Stomach (tissue), 9 donors: ENCODE measurements around the gene CABLES1. TPM values are rescaled to one million over a fixed set of nuclear protein-coding genes. Genes with fewer than 3 reads are reported as not detected.

Source experiments
- DNase-seq, 2 donors: peaks; one replicate each; pipeline versions ENCODE4 v3.0.0 to v3.0.0-alpha.2; 2013 to 2019
- H3K27ac ChIP-seq, 5 donors: fragments of 200-600 bp in 4 of 5; sonication (generic) in 4 of 5; one replicate each; pipeline ENCODE4 v1.5.1; 2013 to 2019; ENCODE audit warnings: mild to moderate bottlenecking in 1 of 5, moderate library complexity in 1 of 5
- H3K27me3 ChIP-seq, 3 donors: fragments of 200-600 bp; sonication (generic); one replicate each; pipeline ENCODE4 v1.5.1; 2017 to 2019; ENCODE audit warnings: mixed run types in 1 of 3
- H3K36me3 ChIP-seq, 4 donors: fragments of 200-600 bp; sonication (generic); 1 replicate in 3 of 4; 2 replicates in 1 of 4; pipeline ENCODE4 v1.5.1; 2016 to 2019
- H3K4me1 ChIP-seq, 4 donors: fragments of 200-600 bp; sonication (generic); one replicate each; pipeline ENCODE4 v1.5.1; 2016 to 2019
- H3K4me3 ChIP-seq, 4 donors: fragments of 200-600 bp; sonication (generic) in 3 of 4; one replicate each; pipeline ENCODE4 v1.5.1; 2016 to 2019; ENCODE audit warnings: mild to moderate bottlenecking in 1 of 4
- H3K9me3 ChIP-seq, 4 donors: fragments of 200-600 bp; sonication (generic); one replicate each; pipeline ENCODE4 v1.5.1; 2016 to 2019
- CTCF ChIP-seq, 7 experiments: fragments of 450-650 bp in 4 of 7; fragments of 200-600 bp in 3 of 7; sonication (generic) in 3 of 7; IDR thresholded peaks; one replicate each; pipeline ENCODE4 v1.5.1; 2016 to 2019; ENCODE audit warnings: antibody characterized with exemption in 7 of 7, control low read depth in 2 of 7, mild to moderate bottlenecking in 1 of 7
- EP300 ChIP-seq: sonication (generic); formaldehyde crosslinking; IDR thresholded peaks from one replicate; pipeline ENCODE4 v1.6.1; 2017; ENCODE audit warnings: antibody characterized with exemption
- POLR2A ChIP-seq, 4 donors: fragments of 450-650 bp; IDR thresholded peaks; one replicate each; pipeline ENCODE4 v1.6.1; 2016; ENCODE audit warnings: antibody characterized with exemption in 4 of 4, control low read depth in 2 of 4, mild to moderate bottlenecking in 1 of 4, moderate library complexity in 1 of 4
- POLR2AphosphoS5 ChIP-seq, 3 donors: sonication (generic); formaldehyde crosslinking; IDR thresholded peaks; one replicate each; pipeline ENCODE4 v1.6.1; 2016; ENCODE audit warnings: antibody characterized with exemption in 3 of 3
- WGBS, 5 donors: extraction: QIAGEN DNeasy Blood & Tissue Kit in 3 of 5; methylation state at CpG; one replicate each; pipeline versions ENCODE4 v1.1.5 to v1.1.7; 2013 to 2018; 5-methylcytosine and 5-hydroxymethylcytosine counted together
- intact Hi-C: fragments of 100-400 bp; cut with DNase I; formaldehyde crosslinking; loops from one replicate; pipeline ENCODE4 v1.15.1; 2023; ENCODE audit warnings: low total_unique reads
- polyA plus RNA-seq, 3 donors: library from polyadenylated mRNA; stranded (reverse); fragments of 200-250 nt; gene quantifications; one replicate each; pipeline ENCODE4 v1.2.3, GENCODE V29; 2013
- total RNA-seq, 5 donors: library from RNA; depleted of rRNA; stranded (reverse); fragments of >200 nt; gene quantifications; one replicate each; pipeline versions ENCODE4 v1.1.0 to v1.2.3, GENCODE V29; 2014 to 2016
- donor health status: healthy with polysubstance abuse.
- donor health status: Bipolar disorder and iron deficiency.
- donor health status: healthy.

The CABLES1 gene
- total and polyA plus RNA-seq, 8 donors: 5.6 to 36.8 (median 18.2) TPM

DNA sequence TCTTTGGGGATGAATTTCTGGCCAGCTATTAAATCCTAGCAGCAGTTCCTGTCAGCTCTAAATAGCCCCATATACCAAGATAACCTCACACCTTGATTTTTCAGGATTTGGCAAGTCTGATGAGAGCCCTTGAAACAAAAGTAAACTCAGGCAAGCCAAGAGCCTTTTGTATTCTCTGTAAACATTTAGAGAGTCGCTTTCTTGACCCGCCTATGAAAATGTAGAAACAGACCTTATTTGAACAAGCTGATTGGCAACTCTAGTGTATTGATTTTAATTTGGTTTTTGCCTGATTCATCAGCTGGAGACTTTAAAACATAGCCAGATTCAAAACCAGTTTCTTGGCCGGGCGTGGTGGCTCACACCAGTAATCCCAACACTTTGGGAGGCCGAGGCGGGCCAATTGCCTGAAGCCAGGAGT lies 43.4 kb downstream of the CABLES1 start:
- H3K36me3 ChIP-seq: peaks cover 0 to 8% (median 0%) of the 10 kb centered on the region in 4 donors
- WGBS, 5 donors: 25 to 55% (median 37%) methylated on average over 6 of the region's 6 CpGs
- H3K4me1 ChIP-seq: peaks cover 15 to 44% (median 24%) of the 10 kb centered on the region in 4 donors
- no peaks in the 10 kb centered on the region for H3K9me3 ChIP-seq
- H3K27ac ChIP-seq: peak overlapping the region in 3 of 5 donors; percentile 23 to 65 (median 38)
- peak in 1 of 2 donors; percentile 67 for DNase-seq
- no peaks in the 10 kb centered on the region for H3K27me3 ChIP-seq
- intact Hi-C loops: no loop called here
- no peak for TF ChIP-seq POLR2A (IDR thresholded peaks at IDR 0.05)
- no peak for TF ChIP-seq POLR2AphosphoS5 (IDR thresholded peaks at IDR 0.05)
- TF ChIP-seq CTCF (IDR thresholded peaks at IDR 0.05): no peak
- no peak overlapping the region for H3K4me3 ChIP-seq

GRCh38 chr18:23179416-23179815 lies 44.1 kb downstream of the CABLES1 start:
- peak overlapping the region in 1 of 5 donors; percentile 58 for H3K27ac ChIP-seq
- H3K9me3 ChIP-seq: no peaks in the 10 kb centered on the region
- peaks cover 15 to 46% (median 24%) of the 10 kb centered on the region in 4 donors for H3K4me1 ChIP-seq
- peaks cover 0 to 8% (median 0%) of the 10 kb centered on the region in 4 donors for H3K36me3 ChIP-seq
- no peak for DNase-seq
- H3K27me3 ChIP-seq: no peaks in the 10 kb centered on the region
- intact Hi-C loops: no loop called here
- WGBS, 5 donors: 76 to 82% (median 77%) methylated on average over 6 of the region's 6 CpGs
- H3K4me3 ChIP-seq: no peak overlapping the region
- TF ChIP-seq EP300 (no peak), CTCF (IDR thresholded peaks at IDR 0.05) (no peak), POLR2A (IDR thresholded peaks at IDR 0.05) (no peak), POLR2AphosphoS5 (IDR thresholded peaks at IDR 0.05) (no peak)

GRCh38 chr18:23181547-23181946 lies 46.3 kb downstream of the CABLES1 start:
- peaks cover 15 to 46% (median 24%) of the 10 kb centered on the region in 4 donors for H3K4me1 ChIP-seq
- H3K27ac ChIP-seq: no peak overlapping the region
- intact Hi-C loops: no loop called here
- H3K36me3 ChIP-seq: peaks cover 0 to 8% (median 0%) of the 10 kb centered on the region in 4 donors
- DNase-seq: no peak
- no peaks in the 10 kb centered on the region for H3K27me3 ChIP-seq
- H3K9me3 ChIP-seq: no peaks in the 10 kb centered on the region
- TF ChIP-seq POLR2AphosphoS5 (IDR thresholded peaks at IDR 0.05) (no peak), POLR2A (IDR thresholded peaks at IDR 0.05) (no peak), EP300 (no peak), CTCF (IDR thresholded peaks at IDR 0.05) (no peak)
- no peak overlapping the region for H3K4me3 ChIP-seq

DNA sequence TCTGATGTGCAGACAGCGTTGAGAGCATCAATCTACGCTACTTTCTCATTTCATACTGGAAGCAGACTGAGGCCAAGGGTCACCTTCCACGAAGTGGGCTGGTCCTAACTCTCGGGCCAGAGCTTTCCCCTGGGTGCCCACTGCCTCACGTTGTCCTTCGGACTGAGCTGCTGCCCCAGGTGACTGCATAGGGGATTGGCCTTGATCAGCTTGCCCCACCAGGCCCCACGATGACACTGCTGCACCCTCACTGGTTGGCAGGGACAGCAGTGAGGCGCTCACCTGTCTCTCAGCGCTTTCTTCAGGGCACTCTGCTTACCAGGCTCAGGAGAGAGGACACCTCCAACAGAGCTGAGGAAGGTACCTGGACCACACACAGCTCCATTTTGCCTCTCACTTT lies 47.3 kb downstream of the CABLES1 start:
- Histone ChIP-seq H3K9me3 (no peaks in the 10 kb centered on the region), H3K36me3 (peaks cover 0 to 8% (median 0%) of the 10 kb centered on the region in 4 donors), H3K27me3 (no peaks in the 10 kb centered on the region), H3K4me1 (peaks cover 14 to 36% (median 20%) of the 10 kb centered on the region in 4 donors), H3K4me3 (no peak overlapping the region), H3K27ac (no peak overlapping the region)
- TF ChIP-seq POLR2A (IDR thresholded peaks at IDR 0.05) (no peak), POLR2AphosphoS5 (IDR thresholded peaks at IDR 0.05) (no peak), EP300 (no peak), CTCF (IDR thresholded peaks at IDR 0.05) (no peak)
- intact Hi-C loops: no loop called here
- DNase-seq: no peak
- WGBS, 5 donors: 90 to 95% (median 92%) methylated on average over 9 of the region's 9 CpGs
